Stomach (tissue), 9 donors: ENCODE measurements around the gene MRPL55. TPM values are rescaled to one million over a fixed set of nuclear protein-coding genes. Genes with fewer than 3 reads are reported as not detected.

Experiments used
- DNase-seq, 2 donors: peaks; one replicate each; pipeline versions ENCODE4 v3.0.0 to v3.0.0-alpha.2; 2013 to 2019
- H3K27ac ChIP-seq, 5 donors: fragments of 200-600 bp in 4 of 5; sonication (generic) in 4 of 5; one replicate each; pipeline ENCODE4 v1.5.1; 2013 to 2019; ENCODE audit warnings: mild to moderate bottlenecking in 1 of 5, moderate library complexity in 1 of 5
- H3K27me3 ChIP-seq, 3 donors: fragments of 200-600 bp; sonication (generic); one replicate each; pipeline ENCODE4 v1.5.1; 2017 to 2019; ENCODE audit warnings: mixed run types in 1 of 3
- H3K36me3 ChIP-seq, 4 donors: fragments of 200-600 bp; sonication (generic); 1 replicate in 3 of 4; 2 replicates in 1 of 4; pipeline ENCODE4 v1.5.1; 2016 to 2019
- H3K4me1 ChIP-seq, 4 donors: fragments of 200-600 bp; sonication (generic); one replicate each; pipeline ENCODE4 v1.5.1; 2016 to 2019
- H3K4me3 ChIP-seq, 4 donors: fragments of 200-600 bp; sonication (generic) in 3 of 4; one replicate each; pipeline ENCODE4 v1.5.1; 2016 to 2019; ENCODE audit warnings: mild to moderate bottlenecking in 1 of 4
- H3K9me3 ChIP-seq, 4 donors: fragments of 200-600 bp; sonication (generic); one replicate each; pipeline ENCODE4 v1.5.1; 2016 to 2019
- EP300 ChIP-seq: sonication (generic); formaldehyde crosslinking; IDR thresholded peaks from one replicate; pipeline ENCODE4 v1.6.1; 2017; ENCODE audit warnings: antibody characterized with exemption
- POLR2A ChIP-seq, 4 donors: fragments of 450-650 bp; IDR thresholded peaks; one replicate each; pipeline ENCODE4 v1.6.1; 2016; ENCODE audit warnings: antibody characterized with exemption in 4 of 4, control low read depth in 2 of 4, mild to moderate bottlenecking in 1 of 4, moderate library complexity in 1 of 4
- POLR2AphosphoS5 ChIP-seq, 3 donors: sonication (generic); formaldehyde crosslinking; IDR thresholded peaks; one replicate each; pipeline ENCODE4 v1.6.1; 2016; ENCODE audit warnings: antibody characterized with exemption in 3 of 3
- WGBS, 5 donors: extraction: QIAGEN DNeasy Blood & Tissue Kit in 3 of 5; methylation state at CpG; one replicate each; pipeline versions ENCODE4 v1.1.5 to v1.1.7; 2013 to 2018; 5-methylcytosine and 5-hydroxymethylcytosine counted together
- intact Hi-C: fragments of 100-400 bp; cut with DNase I; formaldehyde crosslinking; loops from one replicate; pipeline ENCODE4 v1.15.1; 2023; ENCODE audit warnings: low total_unique reads
- polyA plus RNA-seq, 3 donors: library from polyadenylated mRNA; stranded (reverse); fragments of 200-250 nt; gene quantifications; one replicate each; pipeline ENCODE4 v1.2.3, GENCODE V29; 2013
- small RNA-seq, 4 donors: library from RNA; depleted of rRNA; stranded (forward); fragments of <200 nt; gene quantifications; one replicate each; pipeline ENCODE3, GENCODE V24; 2016
- total RNA-seq, 5 donors: library from RNA; depleted of rRNA; stranded (reverse); fragments of >200 nt; gene quantifications; one replicate each; pipeline versions ENCODE4 v1.1.0 to v1.2.3, GENCODE V29; 2014 to 2016
- TF ChIP-seq, protein P1 (sequence below), 7 experiments: fragments of 450-650 bp in 4 of 7; fragments of 200-600 bp in 3 of 7; sonication (generic) in 3 of 7; IDR thresholded peaks; one replicate each; pipeline ENCODE4 v1.5.1; 2016 to 2019; ENCODE audit warnings: antibody characterized with exemption in 7 of 7, control low read depth in 2 of 7, mild to moderate bottlenecking in 1 of 7
- donor health status: healthy with polysubstance abuse.
- donor health status: Bipolar disorder and iron deficiency.
- donor health status: healthy.

Gene MRPL55
- total and polyA plus RNA-seq, 8 donors, result 18.7 to 158 (median 100) TPM

DNA sequence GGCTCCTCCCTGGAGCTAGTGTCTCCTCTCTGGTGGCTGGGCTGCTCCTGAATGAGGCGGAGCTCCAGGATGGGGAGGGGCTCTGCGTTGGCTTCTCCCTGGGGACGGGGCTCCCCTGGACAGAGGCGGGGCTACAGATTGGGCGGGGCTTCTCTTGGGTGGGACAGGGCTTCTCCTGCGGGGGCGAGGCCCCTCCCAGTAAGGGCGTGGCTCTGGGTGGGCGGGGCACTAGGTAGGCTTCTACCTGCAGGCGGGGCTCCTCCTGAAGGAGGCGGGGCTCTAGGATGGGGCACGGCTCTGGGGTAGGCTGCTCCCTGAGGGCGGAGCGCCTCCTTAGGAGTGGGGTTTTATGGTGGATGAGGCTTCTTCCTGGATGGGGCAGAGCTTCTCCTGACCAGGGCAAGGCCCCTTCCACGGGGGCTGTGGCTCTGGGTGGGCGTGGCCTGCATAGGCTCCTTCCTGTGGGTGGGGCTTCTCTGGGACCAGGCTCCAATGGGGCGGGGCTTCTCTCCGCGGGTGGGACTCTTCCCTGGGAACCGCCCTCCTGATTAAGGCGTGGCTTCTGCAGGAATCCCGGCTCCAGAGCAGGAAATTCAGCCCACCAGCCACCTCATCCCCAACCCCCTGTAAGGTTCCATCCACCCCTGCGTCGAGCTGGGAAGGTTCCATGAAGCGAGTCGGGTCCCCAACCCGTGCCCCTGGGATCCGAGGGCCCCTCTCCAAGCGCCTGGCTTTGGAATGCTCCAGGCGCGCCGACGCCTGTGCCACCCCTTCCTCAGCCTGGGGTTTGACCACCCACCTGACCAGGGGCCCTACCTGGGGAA, 49.3 kb downstream of the MRPL55 start:
- Histone ChIP-seq H3K4me1 (peaks cover 20 to 27% (median 25%) of the 10 kb centered on the region in 4 donors), H3K27me3 (peaks cover 11 to 77% (median 62%) of the 10 kb centered on the region in 3 donors), H3K9me3 (no peaks in the 10 kb centered on the region), H3K4me3 (peak overlapping the region; percentile 36 to 59 (median 44)), H3K36me3 (no peaks in the 10 kb centered on the region), H3K27ac (peak overlapping the region; percentile 56 to 76 (median 72))
- intact Hi-C loops, result no loop called here
- 2 to 12% (median 3%) methylated on average over 18 to 33 of the region's 33 CpGs for WGBS, 5 donors
- DNase-seq, result peak; percentile 92 to 100
- TF ChIP-seq, protein P1, sequence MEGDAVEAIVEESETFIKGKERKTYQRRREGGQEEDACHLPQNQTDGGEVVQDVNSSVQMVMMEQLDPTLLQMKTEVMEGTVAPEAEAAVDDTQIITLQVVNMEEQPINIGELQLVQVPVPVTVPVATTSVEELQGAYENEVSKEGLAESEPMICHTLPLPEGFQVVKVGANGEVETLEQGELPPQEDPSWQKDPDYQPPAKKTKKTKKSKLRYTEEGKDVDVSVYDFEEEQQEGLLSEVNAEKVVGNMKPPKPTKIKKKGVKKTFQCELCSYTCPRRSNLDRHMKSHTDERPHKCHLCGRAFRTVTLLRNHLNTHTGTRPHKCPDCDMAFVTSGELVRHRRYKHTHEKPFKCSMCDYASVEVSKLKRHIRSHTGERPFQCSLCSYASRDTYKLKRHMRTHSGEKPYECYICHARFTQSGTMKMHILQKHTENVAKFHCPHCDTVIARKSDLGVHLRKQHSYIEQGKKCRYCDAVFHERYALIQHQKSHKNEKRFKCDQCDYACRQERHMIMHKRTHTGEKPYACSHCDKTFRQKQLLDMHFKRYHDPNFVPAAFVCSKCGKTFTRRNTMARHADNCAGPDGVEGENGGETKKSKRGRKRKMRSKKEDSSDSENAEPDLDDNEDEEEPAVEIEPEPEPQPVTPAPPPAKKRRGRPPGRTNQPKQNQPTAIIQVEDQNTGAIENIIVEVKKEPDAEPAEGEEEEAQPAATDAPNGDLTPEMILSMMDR (IDR thresholded peaks at IDR 0.05), result no peak
- no peak for TF ChIP-seq EP300

DNA sequence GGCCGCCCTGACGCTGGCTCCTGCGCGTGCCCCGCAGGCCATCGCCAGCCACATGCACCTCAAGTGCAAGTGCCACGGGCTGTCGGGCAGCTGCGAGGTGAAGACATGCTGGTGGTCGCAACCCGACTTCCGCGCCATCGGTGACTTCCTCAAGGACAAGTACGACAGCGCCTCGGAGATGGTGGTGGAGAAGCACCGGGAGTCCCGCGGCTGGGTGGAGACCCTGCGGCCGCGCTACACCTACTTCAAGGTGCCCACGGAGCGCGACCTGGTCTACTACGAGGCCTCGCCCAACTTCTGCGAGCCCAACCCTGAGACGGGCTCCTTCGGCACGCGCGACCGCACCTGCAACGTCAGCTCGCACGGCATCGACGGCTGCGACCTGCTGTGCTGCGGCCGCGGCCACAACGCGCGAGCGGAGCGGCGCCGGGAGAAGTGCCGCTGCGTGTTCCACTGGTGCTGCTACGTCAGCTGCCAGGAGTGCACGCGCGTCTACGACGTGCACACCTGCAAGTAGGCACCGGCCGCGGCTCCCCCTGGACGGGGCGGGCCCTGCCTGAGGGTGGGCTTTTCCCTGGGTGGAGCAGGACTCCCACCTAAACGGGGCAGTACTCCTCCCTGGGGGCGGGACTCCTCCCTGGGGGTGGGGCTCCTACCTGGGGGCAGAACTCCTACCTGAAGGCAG, 50.0 kb downstream of the MRPL55 start:
- Histone ChIP-seq H3K27me3 (peaks cover 11 to 75% (median 55%) of the 10 kb centered on the region in 3 donors), H3K27ac (peak overlapping the region in 4 of 5 donors; percentile 4 to 76 (median 64))

DNA sequence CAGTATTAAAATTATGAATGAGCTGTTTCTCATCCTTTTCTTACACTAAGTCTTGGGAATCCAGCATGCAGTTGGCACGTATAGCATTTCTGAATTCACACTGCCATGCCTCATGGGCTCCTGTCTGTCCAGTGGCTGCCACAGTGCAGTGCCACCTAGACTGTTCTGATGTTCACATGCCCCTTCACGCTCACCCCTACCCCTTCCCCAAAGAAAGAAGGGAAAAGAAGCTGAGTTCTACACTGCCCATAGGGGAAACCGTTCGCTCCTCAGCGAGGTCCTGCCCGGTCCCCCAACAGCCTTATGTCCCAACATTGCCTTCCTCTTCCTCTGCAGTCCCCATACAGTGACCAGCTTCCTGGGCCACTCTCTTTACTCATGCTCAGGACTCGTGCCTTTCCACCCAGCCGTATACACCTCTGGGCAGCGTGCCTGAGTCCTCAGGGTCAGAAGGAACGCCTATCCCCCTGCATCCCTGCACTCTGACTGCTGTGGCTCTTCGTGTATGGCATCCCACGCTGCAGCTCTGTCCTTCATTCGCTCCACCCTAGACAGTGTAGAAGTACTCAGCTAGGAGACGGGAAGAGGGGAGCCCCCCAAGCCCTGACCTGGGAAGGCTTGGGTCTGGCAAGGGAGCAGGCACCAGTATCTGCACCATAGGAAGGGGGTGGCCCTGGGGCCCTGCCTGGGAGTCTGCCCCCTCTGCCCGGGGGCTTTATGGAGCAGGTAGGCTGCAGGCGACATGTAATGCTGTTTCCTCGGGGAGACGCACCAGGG, 50.7 kb downstream of the MRPL55 start:
- intact Hi-C loops, result no loop called here
- peaks cover 11 to 75% (median 48%) of the 10 kb centered on the region in 3 donors for H3K27me3 ChIP-seq
- H3K4me3 ChIP-seq, result peak overlapping the region in 2 of 4 donors; percentile 36 to 59
- no peak overlapping the region for H3K27ac ChIP-seq
- peaks cover 0 to 6% (median 2%) of the 10 kb centered on the region in 4 donors for H3K9me3 ChIP-seq
- WGBS, 5 donors, result 46 to 62% (median 54%) methylated on average over 15 to 18 of the region's 18 CpGs
- TF ChIP-seq EP300 (no peak), POLR2AphosphoS5 (IDR thresholded peaks at IDR 0.05) (no peak), POLR2A (IDR thresholded peaks at IDR 0.05) (no peak)
- TF ChIP-seq, protein P1 (IDR thresholded peaks at IDR 0.05), result no peak
- DNase-seq, result peak in 1 of 2 donors; percentile 22
- no peaks in the 10 kb centered on the region for H3K36me3 ChIP-seq
- peaks cover 20 to 27% (median 25%) of the 10 kb centered on the region in 4 donors for H3K4me1 ChIP-seq

More for the DNA sequence above, 50.0 kb downstream of the MRPL55 start:
- DNase-seq, result peak in 1 of 2 donors; percentile 79
- H3K9me3 ChIP-seq, result peaks cover 0 to 4% (median 1%) of the 10 kb centered on the region in 4 donors
- peak overlapping the region; percentile 36 to 59 (median 44) for H3K4me3 ChIP-seq
- peaks cover 20 to 27% (median 25%) of the 10 kb centered on the region in 4 donors for H3K4me1 ChIP-seq
- 4 to 13% (median 6%) methylated on average over 37 to 66 of the region's 66 CpGs for WGBS, 5 donors
- H3K36me3 ChIP-seq, result no peaks in the 10 kb centered on the region
- TF ChIP-seq EP300 (no peak), POLR2AphosphoS5 (IDR thresholded peaks at IDR 0.05) (no peak), POLR2A (IDR thresholded peaks at IDR 0.05) (no peak)
- TF ChIP-seq, protein P1 (IDR thresholded peaks at IDR 0.05), result no peak
- intact Hi-C loops, result no loop called here

Small RNAs within 50 kb of the gene (small RNA-seq; reads per million reads assigned to genes)
- 0 reads per million in 4 donors for gene AL359510.1

Other genes starting within 250 kb of the MRPL55 start
- 10 to 100 TPM in 1 of 5 donors, 1 to 10 TPM in 4; 1.7 to 22.2 (median 4.3) TPM for gene WNT9A, start 161.4 kb downstream of the MRPL55 start, total RNA-seq
- 1 to 10 TPM; 1.1 to 2.0 (median 1.1) TPM for gene WNT9A, start 161.4 kb downstream of the MRPL55 start, polyA plus RNA-seq
- gene WNT3A, start 102.3 kb downstream of the MRPL55 start, total RNA-seq, result not detected
- gene WNT3A, start 102.3 kb downstream of the MRPL55 start, polyA plus RNA-seq, result under 1 TPM in 2 of 3 donors, not detected in 1; 0.31 to 0.90 TPM
- gene ARF1, start 26.6 kb downstream of the MRPL55 start, total RNA-seq, result 100 to 1,000 TPM; 111 to 289 (median 131) TPM
- gene ARF1, start 26.6 kb downstream of the MRPL55 start, polyA plus RNA-seq, result 100 to 1,000 TPM; 230 to 310 (median 271) TPM
- 10 to 100 TPM in 2 of 5 donors, 1 to 10 TPM in 2, under 1 TPM in 1; 0.58 to 94.7 (median 5.0) TPM for gene C1orf35, start 6.0 kb downstream of the MRPL55 start, total RNA-seq
- gene C1orf35, start 6.0 kb downstream of the MRPL55 start, polyA plus RNA-seq, result 10 to 100 TPM; 12.8 to 30.5 (median 20.0) TPM
- gene GUK1, start 31.0 kb upstream of the MRPL55 start, total RNA-seq, result 100 to 1,000 TPM; 179 to 326 (median 230) TPM
- gene GUK1, start 31.0 kb upstream of the MRPL55 start, polyA plus RNA-seq, result 100 to 1,000 TPM; 457 to 613 (median 592) TPM
- gene GJC2, start 40.6 kb upstream of the MRPL55 start, total RNA-seq, result 10 to 100 TPM in 1 of 5 donors, 1 to 10 TPM in 2, not detected in 2; 1.3 to 26.6 (median 1.7) TPM
- 1 to 10 TPM in 1 of 3 donors, under 1 TPM in 2; 0.46 to 1.8 (median 0.87) TPM for gene GJC2, start 40.6 kb upstream of the MRPL55 start, polyA plus RNA-seq
- gene IBA57, start 56.5 kb upstream of the MRPL55 start, total RNA-seq, result 1 to 10 TPM; 1.2 to 6.1 (median 5.0) TPM
- gene IBA57, start 56.5 kb upstream of the MRPL55 start, polyA plus RNA-seq, result 1 to 10 TPM; 1.4 to 5.3 (median 3.7) TPM
- 100 to 1,000 TPM in 1 of 5 donors, 10 to 100 TPM in 4; 24.6 to 111 (median 39.1) TPM for gene OBSCN, start 98.7 kb upstream of the MRPL55 start, total RNA-seq
- gene OBSCN, start 98.7 kb upstream of the MRPL55 start, polyA plus RNA-seq, result 10 to 100 TPM in 1 of 3 donors, 1 to 10 TPM in 2; 7.2 to 19.7 (median 7.7) TPM